Epithelial cell of proximal tubule (primary cell): ENCODE data around the gene DYNLL1. TPM values are rescaled to one million over a fixed set of nuclear protein-coding genes. Genes with fewer than 3 reads are reported as not detected.

Source experiments
- DNase-seq: peaks from one replicate; pipeline ENCODE4 v3.0.0-alpha.2; 2011; ENCODE audit warnings: low read depth
- H3K4me3 ChIP-seq: 2 replicates; pipeline ENCODE4 v1.5.1; 2011; ENCODE audit warnings: low read depth, mild to moderate bottlenecking, low read length
- total RNA-seq: library from RNA; depleted of rRNA; stranded (reverse); fragments of >200 nt; gene quantifications from 2 replicates; pipeline ENCODE4 v1.2.3, GENCODE V29; 2015
- TF ChIP-seq, protein P1 (sequence below): conservative IDR thresholded peaks from 2 replicates; pipeline ENCODE4 v1.5.1; 2012; ENCODE audit warnings: low read depth, mild to moderate bottlenecking, low read length

Gene DYNLL1
- total RNA-seq, 1 donor from 2014 or later, result 357 TPM

DNA sequence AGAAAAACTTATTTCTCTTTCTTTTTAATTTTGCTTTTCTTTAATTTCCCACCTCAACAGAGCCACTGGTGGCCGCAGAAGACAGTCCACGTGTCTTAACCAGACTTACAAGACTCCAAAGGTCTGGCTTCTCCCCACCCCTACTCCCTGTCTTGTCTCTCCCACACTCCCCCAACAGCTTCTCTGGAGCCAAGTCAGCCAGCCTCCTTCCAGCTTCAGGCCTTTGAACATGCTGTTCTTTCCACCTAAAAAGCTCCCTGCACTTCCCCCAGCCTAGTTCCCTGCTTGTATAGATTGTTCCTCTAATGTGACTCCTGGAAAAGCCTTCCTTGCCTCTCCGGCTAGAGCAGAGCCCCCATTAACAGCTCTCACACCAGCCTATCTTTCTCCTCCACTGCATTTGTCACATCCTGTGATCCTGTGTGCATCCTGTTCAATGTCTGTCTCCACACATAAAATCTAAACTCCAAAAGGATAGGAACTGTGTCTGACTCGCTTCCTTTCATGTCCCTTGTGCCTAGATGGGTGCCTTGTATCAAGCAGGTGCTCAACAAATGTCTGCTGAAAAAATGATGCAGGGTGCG lies 7.8 kb upstream of the DYNLL1 start:
- TF ChIP-seq, protein P1, sequence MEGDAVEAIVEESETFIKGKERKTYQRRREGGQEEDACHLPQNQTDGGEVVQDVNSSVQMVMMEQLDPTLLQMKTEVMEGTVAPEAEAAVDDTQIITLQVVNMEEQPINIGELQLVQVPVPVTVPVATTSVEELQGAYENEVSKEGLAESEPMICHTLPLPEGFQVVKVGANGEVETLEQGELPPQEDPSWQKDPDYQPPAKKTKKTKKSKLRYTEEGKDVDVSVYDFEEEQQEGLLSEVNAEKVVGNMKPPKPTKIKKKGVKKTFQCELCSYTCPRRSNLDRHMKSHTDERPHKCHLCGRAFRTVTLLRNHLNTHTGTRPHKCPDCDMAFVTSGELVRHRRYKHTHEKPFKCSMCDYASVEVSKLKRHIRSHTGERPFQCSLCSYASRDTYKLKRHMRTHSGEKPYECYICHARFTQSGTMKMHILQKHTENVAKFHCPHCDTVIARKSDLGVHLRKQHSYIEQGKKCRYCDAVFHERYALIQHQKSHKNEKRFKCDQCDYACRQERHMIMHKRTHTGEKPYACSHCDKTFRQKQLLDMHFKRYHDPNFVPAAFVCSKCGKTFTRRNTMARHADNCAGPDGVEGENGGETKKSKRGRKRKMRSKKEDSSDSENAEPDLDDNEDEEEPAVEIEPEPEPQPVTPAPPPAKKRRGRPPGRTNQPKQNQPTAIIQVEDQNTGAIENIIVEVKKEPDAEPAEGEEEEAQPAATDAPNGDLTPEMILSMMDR, result no peak
- no peak overlapping the region for H3K4me3 ChIP-seq
- DNase-seq, result no peak

DNA sequence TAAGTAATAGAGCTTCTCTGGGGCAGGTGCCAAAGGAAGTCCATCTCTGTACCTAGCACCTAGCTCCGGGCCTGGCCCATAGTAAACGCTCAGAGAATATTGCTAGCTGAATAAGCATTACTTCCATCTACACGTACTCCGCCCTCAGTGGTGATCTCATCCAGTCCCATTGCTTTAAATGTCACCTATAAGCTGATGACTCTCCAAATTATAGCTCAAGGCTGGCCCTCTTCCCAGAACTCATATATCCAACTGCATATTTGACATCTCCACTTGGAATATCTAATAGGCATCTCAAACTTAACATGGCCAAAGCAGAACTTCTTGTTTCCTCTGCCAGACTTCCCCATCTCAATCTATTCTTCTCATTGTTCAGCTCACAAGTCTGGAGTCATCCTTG lies 6.9 kb upstream of the DYNLL1 start:
- TF ChIP-seq, protein P1, result no peak
- DNase-seq, result no peak
- no peak overlapping the region for H3K4me3 ChIP-seq

DNA sequence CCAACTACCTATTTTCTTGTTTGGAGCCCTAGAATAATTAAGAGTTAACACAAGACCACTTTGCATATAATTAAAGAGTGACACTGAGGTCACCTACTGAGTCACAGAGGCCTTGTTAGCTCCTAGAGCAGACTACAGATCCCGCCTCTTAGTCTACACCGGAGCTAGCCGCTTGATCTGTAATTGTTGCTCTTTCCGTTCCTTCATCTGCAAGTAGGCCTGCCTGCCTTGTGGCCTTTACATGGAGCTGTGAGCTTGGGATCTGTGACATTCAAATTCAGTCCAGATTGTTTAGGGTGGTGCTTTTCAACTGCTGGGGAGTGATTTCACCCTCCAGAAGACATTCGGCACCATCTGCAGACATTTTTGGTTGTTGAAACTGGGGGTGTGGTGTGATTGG lies 5.6 kb upstream of the DYNLL1 start:
- TF ChIP-seq, protein P1, result no peak
- no peak for DNase-seq
- no peak overlapping the region for H3K4me3 ChIP-seq

DNA sequence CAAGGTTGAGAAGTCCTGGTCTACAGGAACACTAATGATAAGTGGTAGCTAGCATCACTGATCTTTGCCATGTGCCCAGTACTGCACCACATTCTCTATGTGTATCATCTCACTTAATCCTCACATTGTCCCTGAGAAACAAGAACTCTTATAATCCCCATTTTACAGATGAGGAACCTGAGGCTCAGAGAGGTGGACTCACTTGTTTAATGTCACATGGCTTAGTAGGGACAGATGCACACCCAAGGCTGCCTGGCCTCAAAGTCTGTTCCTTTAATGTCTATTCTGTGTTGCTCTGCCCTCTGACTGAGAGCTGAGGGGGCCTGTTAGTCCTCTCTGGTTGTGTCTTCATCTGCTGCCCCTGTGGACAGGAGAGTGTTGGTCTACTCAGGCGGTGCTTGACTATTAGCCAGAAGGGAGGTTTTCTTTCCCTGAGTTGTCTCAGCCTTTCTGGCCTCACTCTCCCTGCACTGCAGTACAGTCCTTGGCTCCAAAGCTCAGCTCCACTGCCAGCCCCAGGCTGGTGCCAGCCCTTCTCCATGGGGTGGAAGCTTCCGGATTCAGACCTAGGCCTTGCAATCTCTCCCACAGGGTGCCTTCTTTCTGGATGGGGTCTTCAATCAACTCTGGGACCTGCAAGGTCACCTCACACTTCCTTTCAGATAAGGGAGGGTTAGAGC lies 4.9 kb upstream of the DYNLL1 start:
- DNase-seq, result no peak
- TF ChIP-seq, protein P1, result no peak
- no peak overlapping the region for H3K4me3 ChIP-seq

DNA sequence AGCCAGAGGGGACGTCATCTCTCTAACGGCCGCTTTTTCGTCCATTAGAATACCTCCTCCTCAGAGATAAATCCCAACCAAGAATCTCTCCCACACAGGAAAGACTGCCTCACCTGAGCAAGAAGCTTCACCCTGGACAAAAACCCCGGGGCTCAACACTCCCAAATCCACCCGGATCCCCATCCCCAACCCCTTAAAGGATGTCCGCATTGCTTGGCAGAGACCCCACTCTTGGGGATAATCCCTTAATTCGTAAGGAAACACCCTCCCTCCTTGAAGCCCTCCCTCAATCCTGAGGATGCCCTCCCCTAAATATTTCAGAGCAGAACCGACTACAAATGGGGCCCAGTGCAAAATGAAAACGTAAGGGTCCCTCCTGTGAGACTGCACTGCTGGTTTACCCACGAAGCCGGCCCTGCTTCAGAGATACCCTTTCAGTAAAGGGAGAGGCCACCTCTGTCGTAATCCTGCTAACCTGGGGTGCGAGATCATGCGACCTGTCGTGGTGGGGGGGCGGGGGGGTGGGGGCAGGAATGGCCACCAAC lies 655 bp upstream of the DYNLL1 start:
- no peak for DNase-seq
- TF ChIP-seq, protein P1, result no peak

DNA sequence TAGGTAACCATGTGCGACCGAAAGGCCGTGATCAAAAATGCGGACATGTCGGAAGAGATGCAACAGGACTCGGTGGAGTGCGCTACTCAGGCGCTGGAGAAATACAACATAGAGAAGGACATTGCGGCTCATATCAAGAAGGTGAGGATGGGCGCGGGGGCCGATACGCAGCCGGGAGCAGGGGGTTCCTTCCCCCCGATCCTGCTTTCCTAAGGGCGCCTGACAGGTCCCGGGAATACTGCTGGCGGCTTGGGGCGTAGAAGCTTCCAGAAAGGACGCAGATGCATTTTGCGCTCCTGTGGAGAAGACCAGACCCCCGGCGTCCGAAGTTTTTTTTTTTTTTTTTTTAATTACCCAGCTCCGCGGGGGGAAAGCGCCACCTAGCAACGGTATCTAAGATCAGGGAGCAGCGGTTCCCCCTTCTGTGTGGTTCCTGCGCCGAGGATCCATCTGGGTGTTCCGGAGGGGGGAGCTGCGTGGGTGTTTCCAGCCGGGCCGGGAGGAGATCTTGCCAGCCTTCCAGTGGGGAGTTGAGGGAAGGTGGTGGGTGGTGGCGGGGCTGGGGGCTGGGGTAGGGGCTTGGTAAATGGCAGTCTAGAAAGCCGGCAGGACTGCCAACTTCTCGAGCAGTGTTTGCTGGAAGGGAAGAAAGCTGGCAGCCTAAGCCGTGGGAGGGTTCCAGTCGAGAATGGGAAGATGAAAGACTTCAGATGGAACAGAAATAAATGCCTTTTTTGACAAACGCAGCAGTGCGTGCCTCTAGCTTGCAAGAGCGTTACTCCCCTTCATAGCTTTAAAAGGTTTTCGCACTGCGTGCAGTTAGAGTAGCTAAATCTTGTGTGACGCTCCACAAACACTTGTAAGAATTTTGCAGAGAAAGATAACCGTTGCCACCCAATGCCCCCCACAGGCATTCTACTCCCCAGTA lies 764 bp downstream of the DYNLL1 start:
- H3K4me3 ChIP-seq, result peak overlapping the region; percentile 91
- TF ChIP-seq, protein P1, result peak; percentile 23
- DNase-seq, result no peak

More for the DNA sequence above, 655 bp upstream of the DYNLL1 start:
- H3K4me3 ChIP-seq, result peak overlapping the region; percentile 91
